Aorta (tissue), 5 donors: Measurements from ENCODE around the gene TMEM126B. TPM values are rescaled to one million over a fixed set of nuclear protein-coding genes. Genes with fewer than 3 reads are reported as not detected.
"Not testable (repeated sequence)": the region's sequence is repeated elsewhere in the genome, so short reads cannot be mapped to it uniquely, and the experiment has no call there.

Source experiments
- ATAC-seq: fragments of 200-7000 bp; cut with Tn5 transposase; one replicate; pipeline ENCODE4 v1.9.1; 2022; ENCODE audit warnings: moderate library complexity; ENCODE audit not compliant: low FRiP score
- DNase-seq, 2 donors: peaks; one replicate each; pipeline ENCODE4 v3.0.0-alpha.2; 2020
- H3K27ac ChIP-seq, 2 donors: one replicate each; pipeline ENCODE4 v1.5.1; 2013; ENCODE audit warnings: low read length in 2 of 2, mild to moderate bottlenecking in 2 of 2, moderate library complexity in 2 of 2, control low read depth in 1 of 2, inconsistent platforms in 1 of 2, low read depth in 1 of 2
- H3K27me3 ChIP-seq, 2 donors: one replicate each; pipeline ENCODE4 v1.6.1; 2013; ENCODE audit warnings: control low read depth in 1 of 2, low read length in 1 of 2, mild to moderate bottlenecking in 1 of 2, moderate library complexity in 1 of 2; ENCODE audit not compliant: insufficient read depth in 2 of 2, control insufficient read depth in 1 of 2
- H3K36me3 ChIP-seq, 2 donors: one replicate each; pipeline ENCODE4 v1.6.1; 2013; ENCODE audit warnings: control low read depth in 1 of 2, low read length in 1 of 2, mild to moderate bottlenecking in 1 of 2; ENCODE audit not compliant: insufficient read depth in 2 of 2, control insufficient read depth in 1 of 2
- H3K4me1 ChIP-seq, 2 donors: one replicate each; pipeline ENCODE4 v1.6.1; 2013; ENCODE audit warnings: low read length in 2 of 2, control low read depth in 1 of 2, mild to moderate bottlenecking in 1 of 2, moderate library complexity in 1 of 2; ENCODE audit not compliant: insufficient read depth in 2 of 2, control insufficient read depth in 1 of 2
- H3K4me3 ChIP-seq, 2 donors: one replicate each; pipeline ENCODE4 v1.5.1; 2013; ENCODE audit warnings: low read length in 2 of 2, control low read depth in 1 of 2, mild to moderate bottlenecking in 1 of 2
- H3K9me3 ChIP-seq: one replicate; pipeline ENCODE4 v1.6.1; 2013; ENCODE audit warnings: mild to moderate bottlenecking, low read length; ENCODE audit not compliant: control insufficient read depth
- WGBS, 2 donors: extraction: QIAGEN DNeasy Blood & Tissue Kit; methylation state at CpG; one replicate each; pipeline ENCODE4 v1.1.7; 2013; 5-methylcytosine and 5-hydroxymethylcytosine counted together
- intact Hi-C, 2 donors: fragments of 100-400 bp; cut with DNase I; formaldehyde crosslinking; loops; one replicate each; pipeline versions ENCODE4 v1.14.2 to v1.15.0; 2022
- polyA plus RNA-seq, 2 donors: library from polyadenylated mRNA; stranded (reverse); fragments of 200-250 nt; gene quantifications; one replicate each; pipeline ENCODE4 v1.2.3, GENCODE V29; 2013
- total RNA-seq, 2 donors: library from RNA; stranded (reverse); fragmentation: NEBNext Ultra II Directional; extraction: Animal tissue kit (Norgen Biotek cat#: 25700); gene quantifications; one replicate each; pipeline ENCODE4 v1.2.1, GENCODE V29; 2021
- donor health status: healthy with polysubstance abuse.
- donor health status: Bipolar disorder and iron deficiency.
- donor health status: DM: no; HTN: no; CAD: no.
- donor health status: DM: no; HTN: no; CAD: no.
- donor health status: DM: yes; HTN: yes; CAD: no.

TMEM126B gene
- total and polyA plus RNA-seq, 4 donors: 39.7 to 116 (median 51.9) TPM

DNA sequence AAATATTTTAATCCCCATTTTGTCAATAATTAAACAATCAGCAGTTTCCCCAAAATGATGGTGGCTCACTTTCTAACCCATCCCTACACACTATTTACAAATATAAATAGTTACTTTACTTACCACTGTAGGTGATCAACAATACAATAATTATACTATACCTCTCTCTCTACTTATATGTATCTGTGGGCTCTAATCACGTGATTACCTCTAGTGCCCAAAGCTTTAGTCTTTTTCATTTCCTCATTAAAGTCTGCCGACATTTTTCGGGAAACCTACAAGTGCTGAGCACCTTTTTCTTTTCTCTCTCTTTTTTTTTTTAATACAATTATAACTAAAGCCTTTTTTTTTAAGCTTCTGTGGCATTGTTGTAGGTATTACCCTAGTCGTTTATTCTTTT, 25.2 kb upstream of the TMEM126B start:
- Histone ChIP-seq H3K9me3 (no peaks in the 10 kb centered on the region), H3K27me3 (no peaks in the 10 kb centered on the region), H3K4me1 (no peaks in the 10 kb centered on the region), H3K27ac (no peak overlapping the region), H3K36me3 (no peaks in the 10 kb centered on the region), H3K4me3 (no peak overlapping the region)
- DNase-seq: no peak
- intact Hi-C loops: no loop called here
- no peak for ATAC-seq
- WGBS, 2 donors: 92 to 94% methylated on average over 4 of the region's 4 CpGs

DNA sequence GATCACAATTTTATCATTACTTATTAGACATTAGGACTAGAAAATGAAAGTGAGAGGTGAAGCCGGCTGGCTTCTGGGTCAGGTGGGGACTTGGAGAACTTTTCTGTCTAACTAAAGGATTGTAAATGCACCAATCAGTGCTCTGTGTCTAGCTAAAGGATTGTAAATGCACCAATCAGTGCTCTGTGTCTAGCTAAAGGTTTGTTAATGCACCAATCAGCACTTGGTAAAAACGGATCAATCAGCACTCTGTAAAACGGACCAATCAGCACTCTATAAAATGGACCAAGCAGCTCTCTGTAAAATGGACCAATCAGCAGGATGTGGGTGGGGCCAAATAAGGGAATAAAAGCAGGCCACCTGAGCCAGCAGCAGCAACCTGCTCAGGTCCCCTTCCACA, 22.2 kb upstream of the TMEM126B start:
- H3K36me3 ChIP-seq, H3K27ac ChIP-seq, H3K4me1 ChIP-seq, ATAC-seq, DNase-seq, H3K9me3 ChIP-seq, H3K27me3 ChIP-seq, H3K4me3 ChIP-seq, intact Hi-C loops: not testable (repeated sequence)
- WGBS, 2 donors: 97% methylated on average over 3 of the region's 3 CpGs

DNA sequence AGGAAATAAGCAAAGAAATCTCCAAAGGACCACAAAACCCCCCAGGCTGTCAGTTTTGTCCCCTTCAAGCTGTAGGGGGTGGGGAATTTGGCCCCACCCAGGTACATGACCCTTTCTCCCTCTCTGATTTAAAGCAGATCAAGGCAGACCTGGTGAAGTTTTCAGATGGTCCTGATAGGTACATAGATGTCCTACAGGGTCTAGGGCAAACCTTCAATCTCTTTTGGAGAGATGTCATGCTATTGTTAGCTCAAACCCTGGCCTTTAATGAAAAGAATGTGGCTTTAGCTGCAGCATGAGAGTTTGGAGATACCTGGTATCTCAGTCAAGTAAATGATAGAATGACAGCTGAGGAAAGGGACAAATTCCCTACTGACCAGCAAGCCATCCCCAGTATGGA, 19.8 kb upstream of the TMEM126B start:
- H3K9me3 ChIP-seq, ATAC-seq, intact Hi-C loops, H3K4me3 ChIP-seq, H3K27me3 ChIP-seq, H3K4me1 ChIP-seq, H3K27ac ChIP-seq, DNase-seq, H3K36me3 ChIP-seq: not testable (repeated sequence)

DNA sequence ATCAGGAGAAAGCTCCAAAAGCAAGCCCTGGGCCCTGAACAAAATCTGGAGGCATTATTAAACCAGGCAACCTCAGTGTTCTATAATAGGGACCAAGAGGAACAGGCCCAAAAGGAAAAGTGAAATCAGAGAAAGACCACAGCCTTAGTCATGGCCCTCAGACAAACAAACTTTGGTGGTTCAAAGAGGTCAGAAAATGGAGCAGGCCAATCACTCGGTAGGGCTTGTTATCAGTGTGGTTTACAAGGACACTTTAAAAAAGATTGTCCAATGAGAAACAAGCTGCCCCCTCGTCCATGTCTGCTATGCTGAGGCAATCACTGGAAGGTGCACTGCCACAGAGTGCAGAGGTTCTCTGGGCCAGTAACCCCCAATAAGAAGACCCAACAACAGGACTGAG, 19.1 kb upstream of the TMEM126B start:
- H3K27me3 ChIP-seq, H3K4me1 ChIP-seq, H3K27ac ChIP-seq, ATAC-seq, DNase-seq, H3K36me3 ChIP-seq, H3K4me3 ChIP-seq, H3K9me3 ChIP-seq, intact Hi-C loops: not testable (repeated sequence)
- 81 to 90% methylated on average over 2 of the region's 2 CpGs for WGBS, 2 donors

DNA sequence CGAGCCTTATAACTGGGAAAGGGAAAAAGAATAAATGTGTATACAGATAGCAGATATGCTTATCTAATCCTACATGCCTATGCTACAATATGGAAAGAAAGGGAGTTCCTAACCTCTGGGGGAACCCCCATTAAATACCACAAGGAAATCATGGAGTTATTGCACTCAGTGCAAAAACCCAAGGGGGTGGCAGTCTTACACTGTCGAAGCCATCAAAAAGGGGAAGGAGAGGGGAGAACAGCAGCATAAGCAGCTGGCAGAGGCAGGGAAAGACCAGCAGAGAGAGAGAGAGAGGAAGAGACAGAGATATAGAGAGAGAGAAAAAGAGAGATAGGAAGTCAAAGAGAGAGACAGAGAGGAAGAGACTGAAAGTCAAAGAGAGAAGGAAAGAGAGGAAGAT, 16.8 kb upstream of the TMEM126B start:
- WGBS, 2 donors: 88 to 92% methylated on average over 2 of the region's 2 CpGs
- H3K27ac ChIP-seq, H3K9me3 ChIP-seq, DNase-seq, H3K4me1 ChIP-seq, ATAC-seq, intact Hi-C loops, H3K36me3 ChIP-seq, H3K4me3 ChIP-seq, H3K27me3 ChIP-seq: not testable (repeated sequence)

DNA sequence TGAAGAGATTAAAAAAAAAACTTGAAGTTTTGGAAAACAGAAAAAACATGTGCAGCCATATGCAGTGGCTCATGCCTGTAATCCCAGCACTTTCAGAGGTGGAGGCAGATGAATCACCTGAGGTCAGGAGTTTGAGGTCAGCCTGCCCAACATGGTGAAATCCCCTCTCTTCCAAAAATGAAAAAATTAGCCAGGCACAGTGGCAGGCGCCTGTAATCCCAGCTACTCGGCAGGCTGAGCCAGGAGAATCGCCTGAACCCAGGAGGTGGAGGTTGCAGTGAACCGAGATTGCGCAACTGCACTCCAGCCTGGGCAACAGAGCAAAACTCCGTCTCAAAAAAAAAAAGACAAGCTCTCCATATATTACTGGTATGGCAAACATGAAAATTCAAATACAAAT, 8.9 kb upstream of the TMEM126B start:
- Histone ChIP-seq H3K27ac (no peak overlapping the region), H3K27me3 (no peaks in the 10 kb centered on the region), H3K36me3 (no peaks in the 10 kb centered on the region), H3K4me1 (no peaks in the 10 kb centered on the region), H3K4me3 (no peak overlapping the region), H3K9me3 (no peaks in the 10 kb centered on the region)
- DNase-seq: no peak
- WGBS, 2 donors: 88 to 95% methylated on average over 6 of the region's 6 CpGs
- no peak for ATAC-seq
- intact Hi-C loops: no loop called here

DNA sequence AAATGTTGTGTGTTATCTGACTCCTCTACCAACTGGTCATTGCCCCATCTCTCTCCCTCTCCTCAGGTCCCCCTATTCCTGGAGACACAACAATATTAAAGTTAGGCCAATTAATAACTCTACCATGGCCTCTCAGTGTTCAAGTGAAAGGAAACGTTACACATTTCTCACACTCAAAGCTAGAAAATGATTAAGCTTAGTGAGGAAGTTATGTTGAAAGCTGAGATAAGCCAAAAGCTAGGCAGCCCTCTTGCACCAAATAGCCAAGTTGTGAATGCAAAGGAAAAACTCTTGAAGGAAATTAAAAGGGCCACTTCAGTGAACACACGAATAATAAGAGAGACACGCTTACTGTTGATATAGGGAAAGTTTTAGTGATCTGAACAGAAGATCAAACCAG, 8.1 kb upstream of the TMEM126B start:
- no peaks in the 10 kb centered on the region for H3K36me3 ChIP-seq
- intact Hi-C loops: no loop called here
- no peaks in the 10 kb centered on the region for H3K9me3 ChIP-seq
- no peaks in the 10 kb centered on the region for H3K27me3 ChIP-seq
- H3K27ac ChIP-seq: no peak overlapping the region
- ATAC-seq (no peak), DNase-seq (no peak)
- WGBS, 2 donors: 69 to 73% methylated on average over 3 of the region's 3 CpGs
- H3K4me1 ChIP-seq: no peaks in the 10 kb centered on the region
- no peak overlapping the region for H3K4me3 ChIP-seq

DNA sequence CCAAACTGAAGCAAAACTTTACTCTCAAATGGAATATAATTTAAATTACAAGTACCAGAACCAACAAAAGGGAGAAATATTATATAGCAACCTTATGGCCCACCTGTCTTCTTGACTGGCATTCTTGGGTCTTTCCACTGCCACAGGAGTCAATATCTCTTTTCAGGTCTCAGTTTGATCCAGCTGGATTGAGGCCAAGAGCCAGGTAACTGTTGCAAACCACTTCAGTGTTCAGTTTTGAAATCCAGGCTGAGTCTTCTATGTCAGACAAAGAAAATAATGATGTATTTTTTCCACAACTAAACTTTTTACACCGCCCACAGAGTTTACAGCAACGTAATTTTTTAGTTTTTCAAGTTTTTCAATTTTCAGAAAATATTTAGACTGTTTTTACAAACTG, 1.9 kb upstream of the TMEM126B start:
- Histone ChIP-seq H3K4me1 (peaks cover 0 to 8% of the 10 kb centered on the region in 2 donors), H3K9me3 (no peaks in the 10 kb centered on the region), H3K36me3 (no peaks in the 10 kb centered on the region), H3K27ac (no peak overlapping the region), H3K27me3 (no peaks in the 10 kb centered on the region), H3K4me3 (peak overlapping the region; percentile 85 to 91)
- DNase-seq: no peak
- 20 to 24% methylated on average over 2 of the region's 2 CpGs for WGBS, 2 donors
- ATAC-seq: no peak
- intact Hi-C loops: no loop called here

DNA sequence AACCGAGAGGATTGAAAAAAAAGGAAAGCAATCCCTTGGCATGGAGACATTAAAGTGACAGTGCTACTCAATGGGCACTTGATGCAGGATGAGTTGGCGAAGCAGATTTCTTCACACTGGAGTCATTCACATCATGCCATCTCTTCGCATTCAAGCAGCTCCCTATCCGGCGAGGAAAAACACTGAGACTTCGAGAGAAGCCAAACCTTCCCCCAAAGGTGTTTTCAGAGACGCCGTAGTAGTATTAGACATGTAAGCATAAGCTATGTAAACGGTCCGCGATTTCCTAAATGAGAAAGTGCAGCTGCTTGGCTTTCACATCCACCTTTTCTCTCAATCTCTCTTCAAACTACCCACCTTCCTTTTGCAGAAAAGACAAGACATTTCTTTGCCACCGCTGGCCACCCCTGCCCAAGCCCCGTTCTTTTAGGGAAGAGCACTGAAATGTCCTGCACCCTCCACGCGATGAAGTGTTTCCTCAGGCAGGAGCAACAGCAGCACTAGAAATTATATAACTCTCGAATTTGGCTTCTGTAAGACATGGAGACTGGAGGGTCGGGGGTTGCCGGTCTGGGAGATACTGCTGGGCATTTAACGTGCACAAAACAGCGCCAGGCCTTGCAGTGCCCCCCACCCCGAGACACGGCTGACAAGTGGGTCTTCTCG, 928 bp upstream of the TMEM126B start, which contains the start of gene DLG2:
DLG2 (minus strand) TSS at position 13 of the 666 bp plus-strand sequence.
- H3K4me1 ChIP-seq: peaks cover 0 to 8% of the 10 kb centered on the region in 2 donors
- DNase-seq: no peak
- no peaks in the 10 kb centered on the region for H3K9me3 ChIP-seq
- H3K27ac ChIP-seq: peak within 1 kb of the TSS; percentile 78 to 95
- no peaks in the 10 kb centered on the region for H3K27me3 ChIP-seq
- WGBS, 2 donors: 0 to 1% methylated on average over 23 of the region's 23 CpGs
- ATAC-seq: peak; percentile 69
- no peaks in the 10 kb centered on the region for H3K36me3 ChIP-seq
- H3K4me3 ChIP-seq: peak within 1 kb of the TSS; percentile 85 to 91
- intact Hi-C loops: no loop called here
